Panc1 (cell line): Measurements from ENCODE around the gene CDCA4. TPM values are rescaled to one million over a fixed set of nuclear protein-coding genes. Genes with fewer than 3 reads are reported as not detected.

Experiments
- ATAC-seq: fragments of 200-7000 bp; cut with Tn5 transposase; 2 replicates; pipeline ENCODE4 v1.9.1; 2020; ENCODE audit warnings: mild to moderate bottlenecking, moderate library complexity
- BruUV-seq: library from RNA; stranded (reverse); fragments of 400-500 nt; replicated peaks from 2 replicates; lab custom pipeline; 2021; lab: Mats Ljungman, UMichigan
- CTCF ChIA-PET: fragments of 300-600 bp; sonication (Branson Sonifier 250); formaldehyde crosslinking; loops from one replicate; lab custom pipeline; 2022; ENCODE audit warnings: antibody characterized with exemption; lab: Charles Lee
- POLR2A ChIA-PET: fragments of 300-600 bp; sonication (Branson Sonifier 250); formaldehyde crosslinking; loops from one replicate; lab custom pipeline; 2022; ENCODE audit warnings: antibody characterized with exemption; lab: Charles Lee
- DNase-seq: peaks from one replicate; pipeline ENCODE4 v3.0.0-alpha.2; 2010; ENCODE audit warnings: low read depth, low spot score
- H3K27ac ChIP-seq: 2 replicates; pipeline ENCODE4 v1.5.1; 2011; ENCODE audit warnings: mild to moderate bottlenecking, low read length, inconsistent platforms
- H3K27me3 ChIP-seq: fragments of 200-500 bp; sonication (Bioruptor generic); 2 replicates; pipeline ENCODE4 v1.6.0; 2014; ENCODE audit warnings: low read length, inconsistent platforms; ENCODE audit not compliant: control insufficient read depth, insufficient read depth
- H3K36me3 ChIP-seq: fragments of 200-500 bp; sonication (Bioruptor generic); 2 replicates; pipeline ENCODE4 v1.5.1; 2014; ENCODE audit warnings: inconsistent platforms, mild to moderate bottlenecking, low read length, moderate library complexity; ENCODE audit not compliant: control insufficient read depth, insufficient read depth
- H3K4me1 ChIP-seq: 2 replicates; pipeline ENCODE4 v1.5.1; 2011; ENCODE audit warnings: inconsistent platforms, mild to moderate bottlenecking, low read length, moderate library complexity; ENCODE audit not compliant: control insufficient read depth, insufficient read depth
- H3K4me3 ChIP-seq, 2 experiments: 2 replicates each; pipeline ENCODE4 v1.5.1; 2011 to 2012; ENCODE audit warnings: low read depth in 2 of 2, low read length in 2 of 2, mild to moderate bottlenecking in 2 of 2, inconsistent platforms in 1 of 2, moderate library complexity in 1 of 2
- H3K9me3 ChIP-seq: fragments of 200-500 bp; sonication (Bioruptor generic); 2 replicates; pipeline ENCODE4 v1.5.1; 2014; ENCODE audit warnings: low read depth, mild to moderate bottlenecking, inconsistent platforms, low read length, moderate library complexity; ENCODE audit not compliant: control insufficient read depth, insufficient read depth
- POLR2AphosphoS5 ChIP-seq: IDR thresholded peaks from 2 replicates; pipeline ENCODE4 v1.6.1; 2012; ENCODE audit warnings: mild to moderate bottlenecking, low read depth, low read length, moderate library complexity
- REST ChIP-seq, 2 experiments: IDR thresholded peaks; 2 replicates each; pipeline ENCODE4 v1.6.1; 2011 to 2012; ENCODE audit warnings: low read depth in 2 of 2, control low read depth in 1 of 2, low read length in 1 of 2, mild to moderate bottlenecking in 1 of 2, moderate library complexity in 1 of 2; ENCODE audit not compliant: insufficient read depth in 1 of 2
- SIN3A ChIP-seq: IDR thresholded peaks from 2 replicates; pipeline ENCODE4 v1.6.1; 2012; ENCODE audit warnings: low read depth, mild to moderate bottlenecking, low read length, moderate library complexity, borderline replicate concordance; ENCODE audit not compliant: insufficient read depth
- TCF7L2 ChIP-seq: IDR thresholded peaks from 2 replicates; pipeline ENCODE4 v1.6.1; 2011; ENCODE audit warnings: mild to moderate bottlenecking, low read depth, low read length, inconsistent platforms
- in situ Hi-C: cut with HindIII; loops from 2 replicates; pipeline ENCODE4 v1.10.0; 2016; ENCODE audit warnings: low sequenced_read_pairs, low pct_unique_long_range_greater_than_20kb
- intact Hi-C: fragments of 100-400 bp; cut with micrococcal nuclease; formaldehyde crosslinking; loops from one replicate; pipeline ENCODE4 v1.10.0; 2022; ENCODE audit not compliant: unreplicated experiment
- total RNA-seq: library from RNA; stranded (reverse); gene quantifications from one replicate; pipeline ENCODE4 v1.2.1, GENCODE V29; 2021; ENCODE audit not compliant: unreplicated experiment
- TF ChIP-seq, protein P1 (sequence below): fragments of 450-650 bp; IDR thresholded peaks from 2 replicates; pipeline ENCODE4 v1.5.1; 2017; ENCODE audit warnings: mild to moderate bottlenecking

The CDCA4 gene
- total RNA-seq, 1 experiment from 2014 or later, result 39.9 TPM

GRCh38 chr14:105063056-105063455 is 42.2 kb upstream of the CDCA4 start:
- Histone ChIP-seq H3K4me1 (no peaks in the 10 kb centered on the region), H3K9me3 (no peaks in the 10 kb centered on the region), H3K4me3 (no peak overlapping the region), H3K27me3 (no peaks in the 10 kb centered on the region), H3K27ac (no peak overlapping the region), H3K36me3 (no peaks in the 10 kb centered on the region)
- no peak for TF ChIP-seq POLR2AphosphoS5
- no peak for TF ChIP-seq SIN3A
- ATAC-seq, result no peak
- intact Hi-C loops, result no loop called here
- ChIA-PET POLR2A (no interaction called here), CTCF (interaction anchor here (0.5 to 0.6 kb wide), 2 partner anchors 45 to 249 kb away, joined by 3 to 8 read pairs; no protein-coding TSS in a partner anchor)
- no peak for DNase-seq
- no TSS peak for BruUV-seq
- in situ Hi-C loops, result no loop called here

DNA sequence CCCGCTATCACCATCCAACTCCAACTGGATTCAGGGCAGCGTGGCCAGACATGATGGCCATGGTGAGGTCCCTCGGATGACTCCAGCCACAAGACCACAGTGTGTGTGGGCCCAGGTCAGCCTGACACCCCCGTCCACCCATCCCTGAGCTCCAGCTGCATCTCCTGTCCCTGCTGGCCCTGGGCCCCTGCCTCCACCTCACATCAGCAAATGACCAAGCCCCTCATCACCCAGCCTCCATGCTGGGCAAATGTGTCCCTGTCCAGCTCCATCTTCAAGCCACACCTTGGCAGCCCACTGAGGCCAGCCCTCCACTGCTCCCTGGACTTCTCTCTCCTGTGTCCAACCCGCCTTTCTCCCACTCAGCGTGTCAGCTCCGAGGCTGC is 41.2 kb upstream of the CDCA4 start:
- BruUV-seq, result no TSS peak
- TF ChIP-seq POLR2AphosphoS5 (no peak), TCF7L2 (no peak)
- TF ChIP-seq, protein P1, sequence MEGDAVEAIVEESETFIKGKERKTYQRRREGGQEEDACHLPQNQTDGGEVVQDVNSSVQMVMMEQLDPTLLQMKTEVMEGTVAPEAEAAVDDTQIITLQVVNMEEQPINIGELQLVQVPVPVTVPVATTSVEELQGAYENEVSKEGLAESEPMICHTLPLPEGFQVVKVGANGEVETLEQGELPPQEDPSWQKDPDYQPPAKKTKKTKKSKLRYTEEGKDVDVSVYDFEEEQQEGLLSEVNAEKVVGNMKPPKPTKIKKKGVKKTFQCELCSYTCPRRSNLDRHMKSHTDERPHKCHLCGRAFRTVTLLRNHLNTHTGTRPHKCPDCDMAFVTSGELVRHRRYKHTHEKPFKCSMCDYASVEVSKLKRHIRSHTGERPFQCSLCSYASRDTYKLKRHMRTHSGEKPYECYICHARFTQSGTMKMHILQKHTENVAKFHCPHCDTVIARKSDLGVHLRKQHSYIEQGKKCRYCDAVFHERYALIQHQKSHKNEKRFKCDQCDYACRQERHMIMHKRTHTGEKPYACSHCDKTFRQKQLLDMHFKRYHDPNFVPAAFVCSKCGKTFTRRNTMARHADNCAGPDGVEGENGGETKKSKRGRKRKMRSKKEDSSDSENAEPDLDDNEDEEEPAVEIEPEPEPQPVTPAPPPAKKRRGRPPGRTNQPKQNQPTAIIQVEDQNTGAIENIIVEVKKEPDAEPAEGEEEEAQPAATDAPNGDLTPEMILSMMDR, result no peak
- in situ Hi-C loops, result no loop called here
- Histone ChIP-seq H3K4me1 (no peaks in the 10 kb centered on the region), H3K36me3 (no peaks in the 10 kb centered on the region), H3K9me3 (no peaks in the 10 kb centered on the region), H3K27me3 (no peaks in the 10 kb centered on the region), H3K4me3 (no peak overlapping the region), H3K27ac (no peak overlapping the region)
- CTCF ChIA-PET, result no interaction called here
- intact Hi-C loops, result no loop called here
- POLR2A ChIA-PET, result interaction anchor here (0.7 kb wide), 1 partner anchor 41 kb away, joined by 7 read pairs; the partner anchor contains the start of gene CDCA4
- ATAC-seq (no peak), DNase-seq (no peak)

- no peaks in the 10 kb centered on the region for H3K27me3 ChIP-seq
- intact Hi-C loops, result no loop called here
- H3K4me3 ChIP-seq, result no peak overlapping the region
- no peaks in the 10 kb centered on the region for H3K4me1 ChIP-seq
- H3K36me3 ChIP-seq, result no peaks in the 10 kb centered on the region
- BruUV-seq, result no TSS peak
- H3K27ac ChIP-seq, result no peak overlapping the region
- TF ChIP-seq REST (IDR thresholded peaks at IDR 0.05; ENCODE audit: insufficient read depth in 1 of 2, low read depth in 2 of 2, low read length in 1 of 2) (no peak), TCF7L2 (no peak), POLR2AphosphoS5 (no peak), SIN3A (no peak)
- TF ChIP-seq, protein P1, result no peak
- CTCF ChIA-PET, result interaction anchor here (0.6 kb wide), 1 partner anchor 92 kb away, joined by 3 read pairs; no protein-coding TSS in a partner anchor
- H3K9me3 ChIP-seq, result no peaks in the 10 kb centered on the region
- POLR2A ChIA-PET, result interaction anchor here (0.6 to 0.7 kb wide), 2 partner anchors 41 to 235 kb away, joined by 6 to 7 read pairs; partner anchors contain the start of gene CDCA4
- DNase-seq (no peak), ATAC-seq (no peak)
- in situ Hi-C loops, result no loop called here
Measured at GRCh38 chr14:105061428-105062047, 40.7 kb upstream of the CDCA4 start.
